Fibroblast of upper back skin (primary cell): Measurements from ENCODE around the gene WRNIP1.

ENCODE experiments used
- DNase-seq: peaks from one replicate; pipeline ENCODE4 v3.0.0-alpha.2; 2013

WRNIP1 gene

GRCh38 chr6:2765166-2765895 is at the start of gene WRNIP1:
Gene WRNIP1 (plus strand): TSS chr6:2765393. CDS start chr6:2765623, 230 bp downstream.
- DNase-seq = peak; percentile 99

GRCh38 chr6:2715737-2716136 is 49.5 kb upstream of the WRNIP1 start:
- peak; percentile 11 for DNase-seq

GRCh38 chr6:2716936-2717700 is 48.1 kb upstream of the WRNIP1 start:
- DNase-seq = no peak

- no peak for DNase-seq
Observed at GRCh38 chr6:2718334-2719092, 46.7 kb upstream of the WRNIP1 start.

GRCh38 chr6:2719093-2719455 is 46.1 kb upstream of the WRNIP1 start:
- no peak for DNase-seq

- DNase-seq = no peak
Observed at GRCh38 chr6:2721219-2721618, 44.0 kb upstream of the WRNIP1 start.

- DNase-seq = no peak
Observed at GRCh38 chr6:2725364-2725988, 39.7 kb upstream of the WRNIP1 start.

- DNase-seq = peak; percentile 66
Observed at GRCh38 chr6:2725999-2726567, 39.1 kb upstream of the WRNIP1 start.

- no peak for DNase-seq
Observed at GRCh38 chr6:2729921-2730320, 35.3 kb upstream of the WRNIP1 start.

GRCh38 chr6:2730353-2731107 is 34.7 kb upstream of the WRNIP1 start:
- DNase-seq = no peak

- DNase-seq = no peak
Observed at GRCh38 chr6:2731281-2731909, 33.8 kb upstream of the WRNIP1 start.

- DNase-seq = no peak
Observed at GRCh38 chr6:2732503-2733089, 32.6 kb upstream of the WRNIP1 start.

GRCh38 chr6:2733324-2733723 is 31.9 kb upstream of the WRNIP1 start:
- peak; percentile 17 for DNase-seq

- no peak for DNase-seq
Observed at GRCh38 chr6:2733736-2734480, 31.3 kb upstream of the WRNIP1 start.

GRCh38 chr6:2734488-2735166 is 30.6 kb upstream of the WRNIP1 start:
- no peak for DNase-seq

- no peak for DNase-seq
Observed at GRCh38 chr6:2737885-2738284, 27.3 kb upstream of the WRNIP1 start.

GRCh38 chr6:2738373-2738979 is 26.7 kb upstream of the WRNIP1 start:
- peak; percentile 59 for DNase-seq

GRCh38 chr6:2739335-2739734 is 25.9 kb upstream of the WRNIP1 start:
- DNase-seq = peak; percentile 50

GRCh38 chr6:2740581-2740980 is 24.6 kb upstream of the WRNIP1 start:
- DNase-seq = no peak
